ENCODE measurements around the gene FNIP2. TPM values are rescaled to one million over a fixed set of nuclear protein-coding genes. Genes with fewer than 3 reads are reported as not detected.
A peak's percentile ranks its signal among the peaks of the same experiment; 100 is the strongest.

The FNIP2 gene
- total RNA-seq, 2 experiments from 2014 or later, result 0.09 to 1.0 TPM

DNA sequence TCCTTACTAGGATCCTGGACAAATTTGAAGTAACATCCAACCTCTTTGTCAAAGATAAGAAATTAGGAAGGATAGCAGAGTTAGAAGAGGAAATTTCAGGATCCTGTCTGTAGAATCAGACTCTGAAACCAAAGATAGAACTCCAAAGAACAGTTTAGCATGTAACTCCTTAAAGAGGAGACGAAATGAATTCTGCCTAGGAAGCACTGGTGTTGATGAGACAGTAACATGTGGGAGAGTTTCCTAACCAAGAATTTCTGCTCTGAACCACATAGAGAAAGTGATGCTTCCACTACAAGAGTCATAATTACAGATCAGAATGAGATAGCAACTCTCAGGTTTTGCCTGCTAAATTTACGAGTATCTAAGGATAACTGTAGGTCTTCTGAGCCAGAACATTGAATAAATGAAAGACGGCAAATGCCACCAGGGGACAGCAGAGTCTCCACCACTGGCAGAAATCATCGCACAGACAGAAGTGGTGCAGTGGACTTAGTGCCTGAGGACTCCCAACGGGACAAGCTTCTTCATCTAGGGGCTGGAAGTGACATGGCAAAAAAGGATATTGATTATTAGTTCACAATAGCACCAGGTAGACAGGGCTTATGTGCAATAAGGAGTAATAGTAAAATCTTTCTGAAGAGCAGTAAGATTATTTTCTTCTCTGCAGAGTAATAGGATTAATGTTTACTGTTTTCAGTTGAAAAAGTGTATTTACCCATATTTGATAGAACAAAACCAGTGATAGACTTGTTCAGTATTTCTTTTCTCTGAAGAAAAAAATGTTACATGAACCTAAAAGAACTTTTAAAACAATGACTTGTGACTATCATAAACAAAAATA is 38.9 kb upstream of the FNIP2 start:
- Histone ChIP-seq H3K36me3 (ENCODE audit: insufficient read depth, low read length) (no peaks in the 10 kb centered on the region), H3K4me3 (ENCODE audit: low read depth, low read length, poor library complexity, severe bottlenecking) (no peak overlapping the region), H2AFZ (ENCODE audit: low read length) (no peak overlapping the region), H4K20me1 (ENCODE audit: insufficient read depth, low read length) (no peaks in the 10 kb centered on the region), H3K4me1 (ENCODE audit: insufficient read depth, low read length, poor library complexity, severe bottlenecking) (no peaks in the 10 kb centered on the region), H3K79me2 (ENCODE audit: insufficient read depth, low read depth, low read length) (no peaks in the 10 kb centered on the region), H3K27ac (ENCODE audit: low read depth, low read length, poor library complexity, severe bottlenecking) (no peak overlapping the region), H3K4me2 (ENCODE audit: low read length) (no peak overlapping the region), H3K9me3 (ENCODE audit: low read length) (no peaks in the 10 kb centered on the region), H3K9me2 (ENCODE audit: insufficient read depth, low read length) (no peaks in the 10 kb centered on the region)
- peak; percentile 39 for DNase-seq (ENCODE audit: low spot score)
- TF ChIP-seq, protein P1, sequence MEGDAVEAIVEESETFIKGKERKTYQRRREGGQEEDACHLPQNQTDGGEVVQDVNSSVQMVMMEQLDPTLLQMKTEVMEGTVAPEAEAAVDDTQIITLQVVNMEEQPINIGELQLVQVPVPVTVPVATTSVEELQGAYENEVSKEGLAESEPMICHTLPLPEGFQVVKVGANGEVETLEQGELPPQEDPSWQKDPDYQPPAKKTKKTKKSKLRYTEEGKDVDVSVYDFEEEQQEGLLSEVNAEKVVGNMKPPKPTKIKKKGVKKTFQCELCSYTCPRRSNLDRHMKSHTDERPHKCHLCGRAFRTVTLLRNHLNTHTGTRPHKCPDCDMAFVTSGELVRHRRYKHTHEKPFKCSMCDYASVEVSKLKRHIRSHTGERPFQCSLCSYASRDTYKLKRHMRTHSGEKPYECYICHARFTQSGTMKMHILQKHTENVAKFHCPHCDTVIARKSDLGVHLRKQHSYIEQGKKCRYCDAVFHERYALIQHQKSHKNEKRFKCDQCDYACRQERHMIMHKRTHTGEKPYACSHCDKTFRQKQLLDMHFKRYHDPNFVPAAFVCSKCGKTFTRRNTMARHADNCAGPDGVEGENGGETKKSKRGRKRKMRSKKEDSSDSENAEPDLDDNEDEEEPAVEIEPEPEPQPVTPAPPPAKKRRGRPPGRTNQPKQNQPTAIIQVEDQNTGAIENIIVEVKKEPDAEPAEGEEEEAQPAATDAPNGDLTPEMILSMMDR (conservative IDR thresholded peaks at IDR 0.05; ENCODE audit: low read length), result peak; percentile 75
- TF ChIP-seq EZH2phosphoT487 (IDR thresholded peaks at IDR 0.05; ENCODE audit: borderline replicate concordance, low read depth, low read length), result no peak
- no TSS peak for BruUV-seq (replicated peaks)
- intact Hi-C loops (cut with micrococcal nuclease; ENCODE audit: unreplicated experiment), result loop anchor here (2.0 to 5.0 kb wide), 2 partner anchors 121 to 472 kb away; no protein-coding TSS in a partner anchor
- CTCF ChIA-PET (ENCODE audit: unreplicated experiment), result no interaction called here
- POLR2A ChIA-PET, result interaction anchor here (1.0 kb wide), 1 partner anchor 23 kb away, joined by 4 read pairs; no protein-coding TSS in a partner anchor

- BruUV-seq (replicated peaks), result no TSS peak
- Histone ChIP-seq H3K27ac (ENCODE audit: low read depth, low read length, poor library complexity, severe bottlenecking) (no peak overlapping the region), H4K20me1 (ENCODE audit: insufficient read depth, low read length) (no peaks in the 10 kb centered on the region), H3K9me3 (ENCODE audit: low read length) (no peaks in the 10 kb centered on the region), H3K4me1 (ENCODE audit: insufficient read depth, low read length, poor library complexity, severe bottlenecking) (no peaks in the 10 kb centered on the region), H3K4me3 (ENCODE audit: low read depth, low read length, poor library complexity, severe bottlenecking) (no peak overlapping the region), H3K4me2 (ENCODE audit: low read length) (no peak overlapping the region), H3K79me2 (ENCODE audit: insufficient read depth, low read depth, low read length) (no peaks in the 10 kb centered on the region), H3K36me3 (ENCODE audit: insufficient read depth, low read length) (no peaks in the 10 kb centered on the region), H2AFZ (ENCODE audit: low read length) (no peak overlapping the region), H3K9me2 (ENCODE audit: insufficient read depth, low read length) (no peaks in the 10 kb centered on the region)
- CTCF ChIA-PET (ENCODE audit: unreplicated experiment), result no interaction called here
- no peak for TF ChIP-seq EZH2phosphoT487 (IDR thresholded peaks at IDR 0.05; ENCODE audit: borderline replicate concordance, low read depth, low read length)
- TF ChIP-seq, protein P1 (conservative IDR thresholded peaks at IDR 0.05; ENCODE audit: low read length), result no peak
- POLR2A ChIA-PET, result interaction anchor here (0.6 kb wide), 1 partner anchor 718 kb away, joined by 3 read pairs; no protein-coding TSS in a partner anchor
- DNase-seq (ENCODE audit: low spot score), result no peak
- intact Hi-C loops (cut with micrococcal nuclease; ENCODE audit: unreplicated experiment), result no loop called here
Measured at GRCh38 chr4:158738866-158739265, 30.0 kb upstream of the FNIP2 start.

- ChIA-PET POLR2A (interaction anchor here (0.6 kb wide), 1 partner anchor 718 kb away, joined by 3 read pairs; no protein-coding TSS in a partner anchor), CTCF (ENCODE audit: unreplicated experiment) (no interaction called here)
- no peaks in the 10 kb centered on the region for H3K79me2 ChIP-seq (ENCODE audit: insufficient read depth, low read depth, low read length)
- no peak for TF ChIP-seq EZH2phosphoT487 (IDR thresholded peaks at IDR 0.05; ENCODE audit: borderline replicate concordance, low read depth, low read length)
- TF ChIP-seq, protein P1 (conservative IDR thresholded peaks at IDR 0.05; ENCODE audit: low read length), result no peak
- H3K9me2 ChIP-seq (ENCODE audit: insufficient read depth, low read length), result no peaks in the 10 kb centered on the region
- H3K4me3 ChIP-seq (ENCODE audit: low read depth, low read length, poor library complexity, severe bottlenecking), result no peak overlapping the region
- no peak overlapping the region for H3K4me2 ChIP-seq (ENCODE audit: low read length)
- no peaks in the 10 kb centered on the region for H3K9me3 ChIP-seq (ENCODE audit: low read length)
- no peaks in the 10 kb centered on the region for H4K20me1 ChIP-seq (ENCODE audit: insufficient read depth, low read length)
- no peak overlapping the region for H2AFZ ChIP-seq (ENCODE audit: low read length)
- intact Hi-C loops (cut with micrococcal nuclease; ENCODE audit: unreplicated experiment), result no loop called here
- BruUV-seq (replicated peaks), result no TSS peak
- no peaks in the 10 kb centered on the region for H3K36me3 ChIP-seq (ENCODE audit: insufficient read depth, low read length)
- H3K4me1 ChIP-seq (ENCODE audit: insufficient read depth, low read length, poor library complexity, severe bottlenecking), result no peaks in the 10 kb centered on the region
- H3K27ac ChIP-seq (ENCODE audit: low read depth, low read length, poor library complexity, severe bottlenecking), result no peak overlapping the region
- DNase-seq (ENCODE audit: low spot score), result no peak
Measured at GRCh38 chr4:158739600-158739999, 29.2 kb upstream of the FNIP2 start.

Data from OCI-LY7 (cell line).